Measurements from ENCODE around the gene LYAR. TPM values are rescaled to one million over a fixed set of nuclear protein-coding genes. Genes with fewer than 3 reads are reported as not detected.
A peak's percentile ranks its signal among the peaks of the same experiment; 100 is the strongest.

Gene LYAR
- total and polyA plus RNA-seq, 2 of the 4 experiments (the other 2 are of a cell fraction), result 5.4 to 8.2 TPM

- no peaks in the 10 kb centered on the region for H3K9me1 ChIP-seq (ENCODE audit: insufficient read depth, low read length)
- H3K36me3 ChIP-seq (ENCODE audit: control insufficient read depth, insufficient read depth, low read length), result no peaks in the 10 kb centered on the region
- no peak overlapping the region for H3K56ac ChIP-seq (ENCODE audit: extremely low read depth, insufficient read depth, low read length)
- in situ Hi-C loops (cut with MboI; ENCODE audit: low sequenced_read_pairs), result no loop called here
- dilution Hi-C loops (cut with HindIII; ENCODE audit: low sequenced_read_pairs, unreplicated experiment), result no loop called here
- no peak overlapping the region for H2AK5ac ChIP-seq (ENCODE audit: low read depth, low read length)
- BruUV-seq (replicated peaks), result no TSS peak
- no peak overlapping the region for H4K8ac ChIP-seq (ENCODE audit: low read depth in 2 of 2, low read length in 2 of 2)
- H3K79me1 ChIP-seq (ENCODE audit: low read depth in 1 of 2, low read length in 2 of 2), result no peaks in the 10 kb centered on the region
- H3K18ac ChIP-seq (ENCODE audit: low read depth, low read length), result no peak overlapping the region
- no peak overlapping the region for H3K4me3 ChIP-seq (ENCODE audit: insufficient read depth, low read depth, low read length)
- no peak overlapping the region for H2BK15ac ChIP-seq (ENCODE audit: low read depth, low read length)
- H2AFZ ChIP-seq (replicated peaks; ENCODE audit: low read length, poor library complexity), result no peak overlapping the region
- H2BK20ac ChIP-seq (ENCODE audit: low read depth, low read length), result no peak overlapping the region
- H3K14ac ChIP-seq (replicated peaks; ENCODE audit: low read depth, low read length), result no peak overlapping the region
- no peak overlapping the region for H3K9ac ChIP-seq (ENCODE audit: low read depth, low read length)
- no peak for ATAC-seq (ENCODE audit: low read depth)
- H4K5ac ChIP-seq (ENCODE audit: low read depth, low read length), result no peak overlapping the region
- H2BK5ac ChIP-seq (ENCODE audit: low read depth, low read length, poor library complexity, severe bottlenecking), result no peak overlapping the region
- H4K20me1 ChIP-seq (ENCODE audit: insufficient read depth, low read length), result no peaks in the 10 kb centered on the region
- TF ChIP-seq ELK1 (IDR thresholded peaks at IDR 0.05; ENCODE audit: borderline replicate concordance, low read depth, low read length), result no peak
- TF ChIP-seq CHD1 (IDR thresholded peaks at IDR 0.05; ENCODE audit: low read depth, low read length), result no peak
- TF ChIP-seq POLR2A (IDR thresholded peaks at IDR 0.05; ENCODE audit: low read depth, low read length), result no peak
- no peak for TF ChIP-seq MXI1 (IDR thresholded peaks at IDR 0.05; ENCODE audit: borderline replicate concordance, low read depth, low read length)
- no peak for TF ChIP-seq MAZ (IDR thresholded peaks at IDR 0.05; ENCODE audit: borderline replicate concordance, low read depth, low read length)
- TF ChIP-seq RFX5 (IDR thresholded peaks at IDR 0.05; ENCODE audit: low read depth, low read length), result no peak
- TF ChIP-seq MAFK (IDR thresholded peaks at IDR 0.05; ENCODE audit: low read depth, low read length), result no peak
- no peak for TF ChIP-seq FOS (IDR thresholded peaks at IDR 0.05; ENCODE audit: low read depth, low read length)
- TF ChIP-seq USF2 (IDR thresholded peaks at IDR 0.05; ENCODE audit: low read depth, low read length), result no peak
- TF ChIP-seq CTCF (conservative IDR thresholded peaks at IDR 0.05; ENCODE audit: low read depth, low read length), result no peak
- H3K27me3 ChIP-seq (ENCODE audit: control insufficient read depth, insufficient read depth, low read length), result peaks cover 22% of the 10 kb centered on the region
- POLR2A ChIA-PET (ENCODE audit: unreplicated experiment), result no interaction called here
- H2BK120ac ChIP-seq (ENCODE audit: low read depth, low read length), result no peak overlapping the region
- 62% methylated on average over 8 of the region's 10 CpGs; no CpG with 5 or more reads in 1 of the 2 experiments for WGBS, 2 experiments (ENCODE audit: extremely low coverage in 2 of 2, insufficient read length in 1 of 2)
- DNase-seq, result no peak
- no peak overlapping the region for H4K91ac ChIP-seq (ENCODE audit: insufficient read depth, low read depth, low read length)
- H3K4me1 ChIP-seq (ENCODE audit: control insufficient read depth, insufficient read depth, low read length), result peaks cover 1% of the 10 kb centered on the region; the same call in 1 of the 2 replicates
- H3K9me3 ChIP-seq (ENCODE audit: control insufficient read depth, insufficient read depth, low read length), result no peaks in the 10 kb centered on the region
- peak overlapping the region; percentile 31 for H2AK9ac ChIP-seq (replicated peaks; ENCODE audit: low read depth, low read length, poor library complexity)
- intact Hi-C loops (cut with micrococcal nuclease), result no loop called here
- CTCF ChIA-PET, result no interaction called here
- no peak overlapping the region for H3K4me2 ChIP-seq (ENCODE audit: low read depth, low read length)
- no peak overlapping the region for H3K23ac ChIP-seq (ENCODE audit: low read depth, low read length)
- no peak overlapping the region for H3K4ac ChIP-seq (ENCODE audit: low read depth, low read length)
- no peak overlapping the region for H3K27ac ChIP-seq (ENCODE audit: insufficient read depth, low read length)
Measured at GRCh38 chr4:4256799-4257198, 33.2 kb downstream of the LYAR start.
